GM19397 (cell line): Measurements from ENCODE around the gene ADGRV1.
"Not testable (repeated sequence)": the region's sequence is repeated elsewhere in the genome, so short reads cannot be mapped to it uniquely, and the experiment has no call there.

Source experiments
- ATAC-seq: cut with Tn5 transposase; IDR thresholded peaks from one replicate; pipeline ENCODE4 v1.9.1; 2021; ENCODE audit warnings: mild to moderate bottlenecking, moderate library complexity; ENCODE audit not compliant: unreplicated experiment

Gene ADGRV1

DNA sequence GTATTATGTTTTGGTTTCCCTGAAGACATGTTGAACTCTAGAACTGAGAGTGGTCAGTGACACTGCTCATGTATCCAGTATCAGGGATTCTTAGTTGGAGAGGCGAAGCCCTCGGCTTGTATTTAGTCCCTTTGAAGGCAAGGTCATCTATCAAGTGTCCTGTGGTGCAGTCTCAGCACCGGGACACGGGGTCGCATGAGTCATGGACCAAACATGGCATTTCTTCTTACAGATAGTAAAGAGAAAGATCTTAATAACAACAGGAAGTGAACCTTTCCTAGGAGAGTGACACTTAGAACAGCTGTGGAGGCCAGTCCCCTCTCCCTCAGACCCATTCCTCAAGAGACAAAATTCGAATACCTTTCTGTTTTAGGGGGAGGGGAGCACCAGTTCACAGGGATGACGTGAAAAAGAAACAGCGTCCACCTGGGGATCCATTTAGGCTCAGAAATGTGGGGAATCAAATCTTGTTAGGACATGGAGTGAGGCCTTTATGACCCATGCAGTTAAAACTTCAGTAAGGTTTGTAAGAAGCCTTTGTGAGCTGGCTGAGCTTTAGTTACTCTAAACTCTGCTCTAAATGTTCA is 86.5 kb downstream of the ADGRV1 start:
- ATAC-seq = no peak

DNA sequence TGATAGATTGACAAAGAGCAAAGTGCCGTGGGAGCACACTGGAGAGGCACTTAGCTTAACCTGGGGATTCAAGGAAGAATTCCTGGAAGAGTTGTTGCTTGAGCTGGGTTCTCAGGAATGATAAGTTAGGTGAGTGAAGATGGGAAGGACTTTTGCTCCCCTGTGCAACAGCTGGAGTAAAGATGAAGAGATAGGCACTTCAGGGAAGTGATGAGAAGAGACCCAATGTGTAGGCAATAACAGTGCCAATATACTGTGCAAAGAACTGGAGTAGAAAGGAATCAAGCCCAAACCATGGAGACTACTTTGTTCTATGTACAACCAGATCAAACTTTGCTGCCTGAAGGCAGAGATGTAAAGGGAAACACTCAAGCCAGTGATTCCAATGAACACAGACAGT is 92.2 kb downstream of the ADGRV1 start:
- ATAC-seq = no peak

DNA sequence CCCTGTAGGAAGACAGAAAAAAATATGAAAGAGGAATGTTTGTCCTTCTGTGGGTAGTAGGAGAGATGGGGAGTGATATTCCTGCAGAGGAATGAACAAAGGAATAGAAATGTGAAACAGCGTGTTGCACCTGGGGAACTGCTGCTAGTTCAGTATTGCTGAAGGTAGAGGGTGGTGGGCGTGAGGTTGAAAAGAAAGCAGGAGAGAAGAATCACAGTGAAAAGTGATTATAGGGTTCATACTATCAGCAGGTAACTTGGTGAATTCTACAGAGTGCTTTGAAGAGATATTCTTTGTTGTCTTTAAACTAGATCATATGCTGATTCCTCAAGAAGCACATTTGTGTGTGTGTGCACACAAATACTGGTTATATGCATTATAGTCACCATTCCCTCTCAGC is 95.6 kb downstream of the ADGRV1 start:
- no peak for ATAC-seq

DNA sequence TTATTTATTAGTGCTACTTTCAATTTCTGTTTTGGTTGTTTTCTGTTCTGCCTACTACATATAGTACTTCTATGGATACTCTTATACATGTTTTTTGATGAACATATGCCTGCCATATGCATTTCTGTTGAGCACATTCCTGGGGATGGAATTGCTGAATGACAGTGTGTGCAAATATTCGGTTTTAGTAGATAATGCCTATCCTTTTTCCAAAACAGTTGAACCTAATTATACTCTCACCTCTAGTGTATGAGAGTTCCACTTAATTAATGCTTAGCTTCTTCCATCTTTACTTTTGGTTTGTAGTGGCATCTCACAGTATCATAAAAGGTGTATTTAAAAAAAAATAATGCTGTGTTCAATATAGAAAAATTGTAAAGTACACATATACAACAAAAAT is 96.8 kb downstream of the ADGRV1 start:
- ATAC-seq = no peak

DNA sequence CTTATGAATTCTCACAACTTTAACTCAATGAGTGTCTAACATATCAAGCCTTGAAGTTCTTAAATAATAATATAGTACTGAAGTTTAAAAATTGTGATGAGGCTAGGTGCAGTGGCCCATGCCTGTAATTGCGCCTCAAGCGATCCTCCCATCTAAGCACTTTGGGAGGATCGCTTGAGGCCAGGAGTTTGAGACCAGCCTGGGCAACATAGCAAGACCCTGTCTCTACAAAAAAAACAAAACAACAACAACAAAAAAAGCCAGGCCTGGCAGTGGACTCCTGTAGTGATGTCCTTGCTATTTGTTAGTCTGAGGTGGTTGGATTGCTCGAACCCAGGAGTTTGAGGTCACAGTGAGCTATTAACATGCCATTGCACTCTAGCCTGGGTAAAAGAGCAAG is 98.4 kb downstream of the ADGRV1 start:
- no peak for ATAC-seq

DNA sequence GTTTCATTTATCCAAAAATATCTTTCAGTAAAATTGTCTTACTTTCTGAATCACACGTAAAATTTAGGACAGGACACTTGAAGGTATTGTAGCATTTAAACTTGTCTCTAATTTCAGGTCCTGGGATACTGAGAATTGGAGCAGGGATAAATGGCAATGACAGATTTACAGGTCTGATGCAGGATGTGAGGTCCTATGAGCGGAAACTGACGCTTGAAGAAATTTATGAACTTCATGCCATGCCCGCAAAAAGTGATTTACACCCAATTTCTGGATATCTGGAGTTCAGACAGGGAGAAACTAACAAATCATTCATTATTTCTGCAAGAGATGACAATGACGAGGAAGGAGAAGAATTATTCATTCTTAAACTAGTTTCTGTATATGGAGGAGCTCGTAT is 99.2 kb downstream of the ADGRV1 start:
- no peak for ATAC-seq

DNA sequence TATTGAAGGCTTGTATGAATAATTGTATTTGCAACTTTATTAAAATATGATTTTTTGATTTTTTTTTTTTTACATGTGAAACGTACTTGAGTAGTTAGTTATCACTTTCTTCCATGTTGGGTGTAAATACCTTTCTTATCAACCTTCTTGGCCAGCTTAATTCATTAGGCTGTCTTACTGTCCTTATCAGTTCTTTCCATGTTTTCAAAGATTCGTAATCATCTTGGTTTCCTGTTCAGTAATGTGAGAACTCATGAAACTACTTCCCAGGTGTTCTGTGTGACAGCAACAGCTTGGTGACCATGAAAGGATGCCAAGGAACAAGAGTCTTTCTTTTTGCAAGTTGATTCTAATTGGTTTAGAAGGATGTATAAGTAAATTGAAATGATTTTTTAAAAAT is 100.0 kb downstream of the ADGRV1 start:
- ATAC-seq = no peak

DNA sequence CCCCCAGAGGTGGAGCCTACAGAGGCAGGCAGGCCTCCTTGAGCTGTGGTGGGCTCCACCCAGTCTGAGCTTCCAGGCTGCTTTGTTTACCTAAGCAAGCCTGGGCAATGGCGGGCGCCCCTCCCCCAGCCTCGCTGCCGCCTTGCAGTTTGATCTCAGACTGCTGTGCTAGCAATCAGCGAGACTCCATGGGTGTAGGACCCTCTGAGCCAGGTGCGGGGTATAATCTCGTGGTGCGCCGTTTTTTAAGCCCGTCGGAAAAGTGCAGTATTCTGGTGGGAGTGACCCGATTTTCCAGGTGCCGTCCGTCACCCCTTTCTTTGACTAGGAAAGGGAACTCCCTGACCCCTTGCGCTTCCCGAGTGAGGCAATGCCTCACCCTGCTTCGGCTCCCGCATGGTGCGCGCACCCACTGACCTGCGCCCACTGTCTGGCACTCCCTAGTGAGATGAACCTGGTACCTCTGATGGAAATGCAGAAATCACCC is 109.5 kb downstream of the ADGRV1 start:
- not testable (repeated sequence) for ATAC-seq

DNA sequence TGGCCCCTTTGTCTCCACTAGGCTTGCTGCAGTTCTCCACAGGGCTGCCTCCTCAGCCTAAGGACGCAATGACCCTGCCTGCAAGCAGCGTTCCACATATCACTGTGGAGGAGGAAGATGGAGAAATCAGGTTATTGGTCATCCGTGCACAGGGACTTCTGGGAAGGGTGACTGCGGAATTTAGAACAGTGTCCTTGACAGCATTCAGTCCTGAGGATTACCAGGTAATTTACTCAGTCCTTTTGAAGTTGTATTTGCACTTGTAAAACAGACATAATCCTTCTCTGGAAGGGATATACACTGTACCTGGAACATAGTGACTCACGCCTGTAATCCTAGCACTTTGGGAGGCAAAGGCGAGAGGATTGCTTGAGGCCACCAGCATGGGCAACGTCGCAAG is 116.6 kb downstream of the ADGRV1 start:
- ATAC-seq = no peak

DNA sequence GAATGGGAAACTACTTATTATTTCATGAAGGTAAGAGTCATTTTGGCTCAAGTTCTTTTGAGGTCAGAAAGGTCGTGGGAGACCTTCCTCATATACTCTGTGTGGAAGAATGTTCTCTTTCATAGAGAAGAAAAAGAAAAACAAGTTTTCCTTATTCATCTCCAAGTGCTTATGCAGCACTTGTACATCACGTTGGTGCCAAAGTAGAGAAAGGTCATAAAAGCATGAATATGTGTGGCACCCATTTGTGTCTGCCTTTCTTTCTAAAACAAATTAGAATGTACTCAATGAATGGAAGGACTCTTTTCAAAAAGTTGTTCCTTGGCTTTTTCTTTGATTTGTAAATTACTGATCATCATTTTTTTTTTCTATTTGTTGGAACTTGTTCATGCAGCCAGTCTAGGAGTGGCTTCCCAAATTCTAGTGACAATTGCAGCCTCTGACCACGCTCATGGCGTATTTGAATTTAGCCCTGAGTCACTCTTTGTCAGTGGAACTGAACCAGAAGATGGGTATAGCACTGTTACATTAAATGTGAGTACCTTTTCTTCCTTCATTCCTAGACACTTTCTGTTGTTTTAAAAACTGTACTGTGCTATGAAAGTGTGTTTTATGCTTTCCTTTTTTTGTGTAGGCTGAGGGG is 122.4 kb downstream of the ADGRV1 start:
- ATAC-seq = no peak

DNA sequence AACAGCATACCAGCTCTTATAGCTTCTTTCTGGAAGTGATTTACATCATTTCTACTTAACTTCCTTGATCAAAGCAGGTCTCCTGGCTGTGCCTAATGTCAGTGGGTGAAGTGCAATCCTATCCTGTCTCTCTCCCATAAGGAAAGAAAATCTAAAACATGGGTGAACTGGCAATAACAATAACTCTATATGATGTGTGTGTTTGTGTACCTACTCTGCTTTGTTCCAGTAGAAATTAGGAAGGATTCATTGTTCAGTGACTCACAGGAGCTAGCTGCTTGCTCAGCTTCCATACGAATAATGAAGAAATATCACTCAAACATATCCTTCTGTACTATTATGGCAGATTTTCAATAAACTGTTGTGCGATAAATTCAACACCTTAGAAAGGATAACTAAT is 123.7 kb downstream of the ADGRV1 start:
- ATAC-seq = no peak

DNA sequence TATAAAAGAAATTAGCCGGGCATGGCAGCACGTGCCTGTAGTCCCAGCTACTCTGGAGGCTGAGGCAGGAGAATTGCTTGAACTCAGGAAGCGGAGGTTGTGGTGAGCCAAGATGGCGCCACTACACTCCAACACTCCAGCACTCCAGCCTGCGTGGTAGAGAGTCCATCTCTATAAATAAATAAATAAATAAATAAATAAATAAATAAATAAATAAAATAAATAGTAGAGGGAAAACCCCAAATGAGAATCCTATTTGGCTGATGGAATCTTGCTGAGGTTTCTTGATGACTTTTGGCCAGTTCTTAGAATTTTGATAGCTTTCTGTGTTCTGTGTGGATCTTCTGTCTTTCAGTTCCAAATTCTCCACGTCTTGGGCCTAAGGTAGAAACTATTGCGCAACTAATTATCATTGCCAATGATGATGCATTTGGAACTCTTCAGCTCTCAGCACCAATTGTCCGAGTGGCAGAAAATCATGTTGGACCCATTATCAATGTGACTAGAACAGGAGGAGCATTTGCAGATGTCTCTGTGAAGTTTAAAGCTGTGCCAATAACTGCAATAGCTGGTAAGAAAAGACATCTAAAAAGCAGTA is 126.9 kb downstream of the ADGRV1 start:
- no peak for ATAC-seq

DNA sequence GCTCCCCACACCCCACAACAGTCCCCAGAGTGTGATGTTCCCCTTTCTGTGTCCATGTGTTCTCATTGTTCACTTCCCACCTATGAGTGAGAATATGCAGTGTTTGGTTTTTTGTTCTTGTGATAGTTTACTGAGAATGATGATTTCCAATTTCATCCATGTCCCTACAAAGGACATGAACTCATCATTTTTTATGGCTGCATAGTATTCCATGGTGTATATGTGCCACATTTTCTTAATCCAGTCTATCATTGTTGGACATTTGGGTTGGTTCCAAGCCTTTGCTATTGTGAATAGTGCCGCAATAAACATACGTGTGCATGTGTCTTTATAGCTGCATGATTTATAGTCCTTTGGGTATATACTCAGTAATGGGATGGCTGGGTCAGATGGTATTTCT is 127.8 kb downstream of the ADGRV1 start:
- not testable (repeated sequence) for ATAC-seq

DNA sequence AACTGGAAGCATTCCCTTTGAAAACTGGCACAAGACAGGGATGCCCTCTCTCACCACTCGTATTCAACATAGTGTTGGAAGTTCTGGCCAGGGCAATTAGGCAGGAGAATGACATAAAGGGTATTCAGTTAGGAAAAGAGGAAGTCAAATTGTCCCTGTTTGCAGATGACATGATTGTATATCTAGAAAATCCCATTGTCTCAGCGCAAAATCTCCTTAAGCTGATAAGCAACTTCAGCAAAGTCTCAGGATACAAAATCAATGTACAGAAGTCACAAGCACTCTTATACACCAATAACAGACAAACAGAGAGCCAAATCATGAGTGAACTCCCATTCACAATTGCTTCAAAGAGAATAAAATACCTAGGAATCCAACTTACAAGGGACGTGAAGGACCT is 128.9 kb downstream of the ADGRV1 start:
- not testable (repeated sequence) for ATAC-seq

DNA sequence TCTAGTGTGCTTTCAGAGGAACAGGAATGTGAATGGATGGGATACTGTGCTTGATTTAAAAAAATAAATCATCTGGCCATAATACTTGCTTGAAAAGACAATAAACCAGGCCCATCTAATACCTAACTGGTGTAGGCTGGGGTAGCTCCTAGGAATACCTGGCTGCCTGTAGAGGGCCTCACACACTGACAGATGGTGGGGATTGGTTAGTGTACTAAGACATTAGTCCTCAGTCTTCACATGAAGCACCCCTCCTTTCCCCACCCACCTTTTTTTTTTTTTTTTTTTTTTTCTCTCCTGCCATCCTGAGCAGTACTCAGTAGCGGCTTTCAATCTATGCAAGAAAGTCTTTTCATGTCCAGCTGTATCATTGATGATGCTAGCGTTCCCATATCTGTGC is 130.5 kb downstream of the ADGRV1 start:
- no peak for ATAC-seq

DNA sequence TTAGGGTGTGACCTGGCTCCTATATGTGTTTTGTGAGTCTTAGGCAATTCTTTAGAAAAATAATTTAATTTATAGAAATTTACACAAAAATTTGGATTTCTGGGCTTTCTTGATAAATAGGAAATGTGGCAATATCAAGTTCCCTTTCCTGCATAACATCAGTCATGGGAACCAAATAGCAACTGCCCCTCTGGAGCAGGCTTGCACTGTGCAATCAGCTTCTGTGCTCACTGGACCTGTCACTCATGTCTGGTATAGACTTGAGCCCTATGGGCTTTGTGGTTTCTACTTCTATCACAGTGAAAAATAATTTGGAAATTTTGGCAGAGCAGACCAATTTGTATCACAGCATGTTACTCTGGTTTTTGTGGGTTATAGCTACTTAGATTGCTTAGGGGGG is 131.7 kb downstream of the ADGRV1 start:
- ATAC-seq = no peak

DNA sequence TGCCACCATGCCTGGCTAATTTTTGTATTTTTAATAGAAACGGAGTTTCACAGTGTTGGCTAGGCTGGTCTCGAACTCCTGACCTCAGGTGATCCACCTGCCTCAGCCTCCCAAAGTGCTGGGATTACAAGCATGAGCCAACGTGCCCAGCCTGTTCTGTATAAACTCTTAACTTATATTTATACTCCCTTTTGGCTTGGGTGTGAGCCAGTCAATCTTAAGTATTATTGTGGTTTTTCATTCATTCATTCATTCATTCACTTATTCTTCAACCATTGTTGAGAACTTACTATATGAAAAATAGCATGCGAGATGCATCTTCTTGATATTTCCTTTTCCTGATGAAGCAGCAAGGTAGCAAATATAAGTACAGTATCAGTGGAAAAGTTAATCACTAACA is 132.9 kb downstream of the ADGRV1 start:
- ATAC-seq = no peak

DNA sequence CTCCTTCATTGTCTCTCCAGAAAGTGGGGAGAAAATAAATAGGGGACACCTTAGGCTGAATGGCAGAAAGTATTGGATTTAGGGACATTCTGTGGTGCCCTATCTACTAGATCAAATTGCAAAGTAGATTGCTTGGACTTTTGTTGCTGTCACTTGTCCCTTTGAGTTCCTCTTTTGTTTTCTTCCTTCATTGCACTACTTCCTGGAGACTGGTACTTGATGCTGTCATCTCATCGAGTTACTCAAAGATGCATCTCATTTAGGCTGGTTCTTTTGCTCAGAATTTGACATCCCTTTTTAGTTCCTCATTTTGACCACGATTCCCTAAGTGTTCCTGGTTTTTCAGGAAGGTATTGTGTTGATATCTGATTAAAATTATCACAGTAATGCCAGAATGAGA is 137.6 kb downstream of the ADGRV1 start:
- no peak for ATAC-seq

DNA sequence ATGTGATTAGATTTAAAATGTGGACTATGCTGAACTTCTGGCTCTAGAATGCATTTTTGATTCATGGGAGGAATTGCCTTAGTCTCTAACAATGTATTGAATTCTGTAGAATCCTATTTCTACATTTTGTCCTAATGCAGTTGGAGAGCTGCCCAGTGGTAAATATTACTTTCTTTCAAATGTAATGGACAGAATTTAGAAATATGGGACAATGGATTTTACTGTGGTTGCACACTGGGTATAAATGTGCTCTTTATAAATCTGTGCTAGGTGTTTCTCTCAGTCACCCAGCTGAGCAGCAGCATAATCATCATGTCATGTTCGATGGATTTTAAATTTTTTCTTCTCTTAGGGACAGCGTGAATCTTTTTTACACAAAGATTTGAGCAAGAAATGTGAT is 141.7 kb downstream of the ADGRV1 start:
- ATAC-seq = no peak

DNA sequence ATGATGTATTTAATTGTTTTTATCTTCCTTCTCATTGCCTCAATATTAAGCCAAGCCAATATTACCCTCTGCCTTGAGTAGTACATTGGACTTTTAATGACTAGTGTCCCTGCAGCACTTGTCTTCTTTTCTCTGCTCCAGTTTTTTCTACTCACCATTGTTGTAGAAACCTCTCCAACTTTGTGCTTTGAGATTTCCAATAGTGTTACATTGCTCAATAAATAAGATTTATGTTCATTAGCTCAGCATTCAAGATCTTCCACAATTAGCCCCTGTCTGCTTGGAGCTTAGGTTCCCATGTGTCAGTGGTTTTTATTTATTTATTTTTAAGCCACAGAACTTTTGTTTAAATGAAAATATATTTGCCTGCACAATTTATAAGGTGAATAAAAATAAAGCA is 145.3 kb downstream of the ADGRV1 start:
- ATAC-seq = no peak

DNA sequence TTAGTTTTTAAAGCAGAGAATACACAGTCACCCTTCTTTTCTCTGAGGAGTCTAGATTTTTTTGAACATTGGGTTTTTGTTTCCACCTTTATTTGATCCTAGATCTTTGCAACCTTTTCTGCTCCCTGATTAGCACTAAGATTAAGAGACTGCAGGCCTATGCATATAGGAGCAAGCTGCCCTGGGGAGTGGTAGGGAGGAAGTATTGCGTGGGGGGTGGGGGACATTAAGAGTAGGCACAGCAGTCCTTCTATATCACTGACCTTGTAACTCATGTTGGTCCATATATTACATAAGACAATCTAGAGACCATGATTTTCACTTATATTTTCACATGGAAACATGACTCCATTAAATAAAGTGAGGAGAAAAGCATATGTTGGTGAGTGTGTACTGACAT is 149.1 kb downstream of the ADGRV1 start:
- ATAC-seq = no peak

DNA sequence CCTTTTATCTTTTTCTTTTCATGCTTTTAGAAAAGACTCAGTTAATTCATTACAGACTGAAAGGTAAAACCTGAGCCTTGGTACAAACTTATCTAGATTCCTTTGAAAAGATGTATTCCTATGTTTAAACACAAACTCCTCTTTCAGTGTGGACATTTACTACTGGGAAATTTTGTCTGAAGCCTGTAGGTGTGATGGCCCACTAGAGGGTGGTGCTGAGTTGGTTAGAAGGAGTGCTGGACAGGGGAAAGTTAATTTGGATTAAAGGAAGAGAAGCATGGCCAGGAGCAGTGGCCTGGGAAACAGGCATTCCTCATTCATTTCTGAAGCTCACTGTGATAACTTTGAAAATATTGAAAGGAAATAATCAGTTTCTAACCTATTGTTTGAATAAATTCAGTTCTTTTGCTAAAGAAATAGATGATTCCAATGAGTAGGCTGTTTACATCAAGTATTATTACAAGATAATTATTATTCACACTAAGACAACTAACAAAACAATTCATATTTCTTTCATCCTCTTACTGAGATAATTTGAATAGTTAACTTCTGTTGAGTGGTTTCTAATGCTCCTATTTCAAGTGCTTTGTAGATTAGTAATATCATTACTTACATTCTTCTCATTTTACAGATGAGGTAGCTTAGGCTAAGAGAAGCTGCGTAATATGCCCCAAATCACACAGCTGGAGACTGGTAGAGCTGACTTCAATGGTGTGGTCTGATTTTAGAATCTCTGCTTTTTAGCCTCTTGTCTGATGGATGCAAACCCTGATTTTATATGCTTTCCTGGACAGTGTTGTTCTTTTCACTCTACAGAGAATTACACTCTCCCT is 150.9 kb downstream of the ADGRV1 start:
- ATAC-seq = peak; percentile 64
